CD14-positive monocyte (primary cell): ENCODE measurements around the gene ARMCX4. TPM values are rescaled to one million over a fixed set of nuclear protein-coding genes. Genes with fewer than 3 reads are reported as not detected.
"Not testable (repeated sequence)": the region's sequence is repeated elsewhere in the genome, so short reads cannot be mapped to it uniquely, and the experiment has no call there.

ENCODE experiments used
- DNase-seq, 3 donors: peaks; one replicate each; pipeline ENCODE4 v3.0.0-alpha.2; 2011 to 2022
- H2AFZ ChIP-seq: 2 replicates; pipeline ENCODE4 v1.6.0; 2012; ENCODE audit warnings: mild to moderate bottlenecking, low read depth, low read length, inconsistent platforms; ENCODE audit not compliant: insufficient read depth, poor library complexity, severe bottlenecking
- H3K27ac ChIP-seq, 2 donors: 1 replicate in 1 of 2; 2 replicates in 1 of 2; pipeline ENCODE4 v1.5.1; 2012 to 2013; ENCODE audit warnings: low read length in 2 of 2, control low read depth in 1 of 2, inconsistent platforms in 1 of 2, low read depth in 1 of 2, mild to moderate bottlenecking in 1 of 2
- H3K27me3 ChIP-seq, 2 donors: one replicate each; pipeline versions ENCODE4 v1.6.0 to v1.6.1; 2011 to 2013; ENCODE audit warnings: low read length in 2 of 2; ENCODE audit not compliant: control insufficient read depth in 2 of 2, insufficient read depth in 2 of 2
- H3K36me3 ChIP-seq, 2 donors: replicated peaks in 1 of 2; 1 replicate in 1 of 2; 2 replicates in 1 of 2; pipeline versions ENCODE4 v1.5.1 to v1.6.1; 2012 to 2013; ENCODE audit warnings: low read length in 2 of 2, control low read depth in 1 of 2, inconsistent platforms in 1 of 2, mild to moderate bottlenecking in 1 of 2; ENCODE audit not compliant: insufficient read depth in 2 of 2, control insufficient read depth in 1 of 2
- H3K4me1 ChIP-seq, 2 donors: 1 replicate in 1 of 2; 2 replicates in 1 of 2; pipeline versions ENCODE4 v1.5.1 to v1.6.1; 2012 to 2013; ENCODE audit warnings: low read length in 2 of 2, control low read depth in 1 of 2, inconsistent platforms in 1 of 2, mild to moderate bottlenecking in 1 of 2, moderate library complexity in 1 of 2; ENCODE audit not compliant: insufficient read depth in 2 of 2, control insufficient read depth in 1 of 2
- H3K4me2 ChIP-seq: replicated peaks from 2 replicates; pipeline ENCODE3; 2012; ENCODE audit warnings: low read length, moderate library complexity, mild to moderate bottlenecking; ENCODE audit not compliant: poor library complexity, severe bottlenecking; ENCODE audit errors: extremely low read depth
- H3K4me3 ChIP-seq, 3 experiments: fragments of 200-600 bp in 1 of 3; sonication (generic) in 1 of 3; replicated peaks in 1 of 3; 1 replicate in 2 of 3; 2 replicates in 1 of 3; pipeline ENCODE4 v1.5.1; 2011 to 2013; ENCODE audit warnings: low read length in 3 of 3, mild to moderate bottlenecking in 3 of 3, control low read depth in 2 of 3, low read depth in 2 of 3, inconsistent platforms in 1 of 3, moderate library complexity in 1 of 3
- H3K79me2 ChIP-seq: 2 replicates; pipeline ENCODE4 v1.6.0; 2012; ENCODE audit warnings: mild to moderate bottlenecking, control low read depth, inconsistent platforms, low read length, moderate library complexity; ENCODE audit not compliant: insufficient read depth
- H3K9ac ChIP-seq: 2 replicates; pipeline ENCODE4 v1.6.0; 2017; ENCODE audit warnings: low read length, mild to moderate bottlenecking; ENCODE audit not compliant: insufficient read depth, poor library complexity, severe bottlenecking
- H3K9me3 ChIP-seq, 2 donors: replicated peaks in 1 of 2; 1 replicate in 1 of 2; 2 replicates in 1 of 2; pipeline versions ENCODE4 v1.5.1 to v1.6.1; 2012 to 2013; ENCODE audit warnings: low read length in 2 of 2, control low read depth in 1 of 2; ENCODE audit not compliant: control insufficient read depth in 1 of 2, insufficient read depth in 1 of 2
- H4K20me1 ChIP-seq: 2 replicates; pipeline ENCODE4 v1.6.0; 2012; ENCODE audit warnings: mild to moderate bottlenecking, low read length, control low read depth, moderate library complexity; ENCODE audit not compliant: insufficient read depth
- H3K27ac Mint-ChIP-seq, 7 donors: one replicate each; pipeline ENCODE4 v1.8.0; 2020; ENCODE audit warnings: mild to moderate bottlenecking in 7 of 7, mixed read lengths in 7 of 7, moderate library complexity in 6 of 7, inconsistent platforms in 2 of 7
- H3K27me3 Mint-ChIP-seq, 3 donors: one replicate each; pipeline ENCODE4 v1.8.0; 2021 to 2022; ENCODE audit warnings: low read depth in 3 of 3, mild to moderate bottlenecking in 3 of 3, mixed read lengths in 3 of 3, moderate library complexity in 3 of 3, inconsistent platforms in 1 of 3
- H3K36me3 Mint-ChIP-seq, 2 donors: one replicate each; pipeline ENCODE4 v1.8.0; 2020; ENCODE audit warnings: mixed read lengths in 2 of 2, inconsistent platforms in 1 of 2, mild to moderate bottlenecking in 1 of 2
- H3K4me1 Mint-ChIP-seq: one replicate; pipeline ENCODE4 v1.8.0; 2020; ENCODE audit warnings: mild to moderate bottlenecking, mixed read lengths
- H3K4me3 Mint-ChIP-seq, 2 donors: one replicate each; pipeline ENCODE4 v1.8.0; 2020; ENCODE audit warnings: mild to moderate bottlenecking in 2 of 2, mixed read lengths in 2 of 2, moderate library complexity in 1 of 2
- H3K9me3 Mint-ChIP-seq, 7 donors: one replicate each; pipeline ENCODE4 v1.8.0; 2020 to 2022; ENCODE audit warnings: mixed read lengths in 7 of 7, mild to moderate bottlenecking in 6 of 7, moderate library complexity in 6 of 7, inconsistent platforms in 2 of 7
- CTCF ChIP-seq: fragments of 200-600 bp; IDR thresholded peaks from one replicate; pipeline ENCODE4 v1.8.0; 2022; ENCODE audit warnings: antibody characterized with exemption, mild to moderate bottlenecking
- WGBS: methylation state at CpG from one replicate; pipeline ENCODE4 v1.1.5; 2013; ENCODE audit warnings: missing lambda C conversion rate; ENCODE audit not compliant: insufficient coverage; 5-methylcytosine and 5-hydroxymethylcytosine counted together
- intact Hi-C, 2 donors: fragments of 100-400 bp; cut with micrococcal nuclease; formaldehyde crosslinking; loops; one replicate each; pipeline versions ENCODE4 v1.15.0 to v1.15.1; 2023
- polyA plus RNA-seq, 3 donors: library from polyadenylated mRNA; depleted of rRNA in 1 of 3; unstranded in 2 of 3; stranded (reverse) in 1 of 3; fragments of 300-500 nt in 2 of 3; fragments of >200 nt in 1 of 3; fragmentation: Illumina TruSeq in 2 of 3; gene quantifications; 1 replicate in 2 of 3; 2 replicates in 1 of 3; pipeline ENCODE4 v1.2.3, GENCODE V29; 2012 to 2021

ARMCX4 gene
- polyA plus RNA-seq, 3 donors, result 0.66 to 4.4 TPM; not detected in 1

GRCh38 chrX:101493225-101493624, 8.0 kb downstream of the ARMCX4 start:
- no peaks in the 10 kb centered on the region for H3K4me1 ChIP-seq
- no peaks in the 10 kb centered on the region for H3K9me3 ChIP-seq
- no CpG with 5 or more reads among the region's 1 CpG for WGBS
- DNase-seq, result no peak
- H2AFZ ChIP-seq, result no peak overlapping the region
- TF ChIP-seq CTCF, result no peak
- no peak overlapping the region for H3K27ac ChIP-seq
- peaks cover 0 to 11% (median 0%) of the 10 kb centered on the region in 3 donors for H3K27me3 Mint-ChIP-seq
- H3K4me3 Mint-ChIP-seq, result no peak overlapping the region
- no peak overlapping the region for H3K9ac ChIP-seq
- H4K20me1 ChIP-seq, result no peaks in the 10 kb centered on the region
- H3K27ac Mint-ChIP-seq, result no peak overlapping the region
- no peaks in the 10 kb centered on the region for H3K36me3 Mint-ChIP-seq
- H3K4me1 Mint-ChIP-seq, result no peaks in the 10 kb centered on the region
- peaks cover 2 to 11% (median 5%) of the 10 kb centered on the region in 7 donors for H3K9me3 Mint-ChIP-seq
- H3K4me2 ChIP-seq, result no peak overlapping the region
- H3K36me3 ChIP-seq, result no peaks in the 10 kb centered on the region
- intact Hi-C loops, result no loop called here
- H3K79me2 ChIP-seq, result no peaks in the 10 kb centered on the region
- H3K27me3 ChIP-seq, result no peaks in the 10 kb centered on the region
- no peak overlapping the region for H3K4me3 ChIP-seq

GRCh38 chrX:101502929-101503328, 17.7 kb downstream of the ARMCX4 start:
- DNase-seq, H3K27me3 ChIP-seq, H3K27ac ChIP-seq, H3K4me3 Mint-ChIP-seq, H3K4me3 ChIP-seq, H4K20me1 ChIP-seq, H3K27ac Mint-ChIP-seq, H3K9ac ChIP-seq, H3K4me1 ChIP-seq, H3K4me2 ChIP-seq, intact Hi-C loops, H3K79me2 ChIP-seq, H2AFZ ChIP-seq, H3K4me1 Mint-ChIP-seq, H3K9me3 Mint-ChIP-seq, H3K9me3 ChIP-seq, H3K36me3 Mint-ChIP-seq, H3K27me3 Mint-ChIP-seq, H3K36me3 ChIP-seq: not testable (repeated sequence)
- no CpG with 5 or more reads among the region's 1 CpG for WGBS
